Ammon's horn (tissue), 1 donor: ENCODE data around the gene NR4A1.

Source experiments
- DNase-seq: peaks from one replicate; pipeline ENCODE4 v3.0.0-alpha.2; 2016; ENCODE audit warnings: low spot score

The NR4A1 gene

GRCh38 chr12:52079576-52080402, 28.5 kb downstream of the NR4A1 start, which contains the start of gene SMIM41:
SMIM41 (plus strand) TSS chr12:52079704; CDS start chr12:52079780, 76 bp downstream.
- no peak for DNase-seq

- DNase-seq = no peak
Observed at GRCh38 chr12:52080403-52081251, 29.4 kb downstream of the NR4A1 start.

- DNase-seq = no peak
Observed at GRCh38 chr12:52081263-52081733, 30.1 kb downstream of the NR4A1 start.

DNA sequence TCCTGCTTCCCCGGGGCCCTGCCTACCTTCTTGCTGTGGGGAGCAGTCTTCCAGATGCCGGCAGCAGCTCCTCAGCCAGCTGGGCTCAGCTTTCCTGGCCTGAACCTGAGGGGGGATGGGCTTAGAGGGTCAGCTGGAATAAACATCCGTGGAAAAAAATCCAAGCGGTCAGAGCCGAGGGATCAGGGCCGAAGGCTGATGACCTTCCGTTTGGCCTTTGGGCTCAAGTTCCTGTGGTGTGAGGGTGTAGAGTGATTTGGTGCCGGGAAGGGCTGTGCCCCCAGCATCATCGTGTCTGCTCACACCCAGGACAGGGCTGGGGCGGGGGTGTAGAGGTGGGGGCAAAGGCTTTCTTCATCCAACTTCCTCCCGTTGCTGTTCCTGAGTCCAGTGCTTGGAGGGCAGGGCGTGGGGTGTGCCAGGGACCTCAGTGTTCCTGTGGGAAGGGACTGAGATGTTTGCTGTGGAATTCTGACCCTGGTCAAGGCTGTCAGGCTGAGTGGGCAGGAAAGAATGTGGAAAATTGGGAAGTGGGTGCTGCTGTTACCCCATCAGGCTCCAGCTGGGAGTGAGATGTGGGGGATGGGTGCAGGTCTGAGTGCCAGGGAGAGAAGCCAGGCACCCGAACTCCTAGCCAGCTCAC, 30.9 kb downstream of the NR4A1 start:
- no peak for DNase-seq

DNA sequence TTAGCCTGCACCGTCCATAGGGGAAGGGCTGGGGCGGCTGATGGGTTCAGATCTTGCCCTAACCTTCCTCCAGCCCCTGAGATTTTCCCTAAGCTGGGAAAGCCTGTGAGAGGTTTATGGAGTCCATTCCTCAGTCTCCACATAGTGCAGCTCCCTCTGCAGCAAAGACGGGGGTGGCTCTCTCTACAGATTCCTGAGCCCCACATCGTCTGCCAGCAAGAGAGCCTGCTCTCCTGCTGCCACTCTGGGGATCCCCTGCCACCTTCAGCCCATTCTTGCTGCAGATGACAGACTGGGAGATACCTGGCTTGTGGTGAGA, 31.4 kb downstream of the NR4A1 start:
- no peak for DNase-seq

- DNase-seq = peak; percentile 76
Observed at GRCh38 chr12:52082988-52083637, 31.9 kb downstream of the NR4A1 start.

- DNase-seq = no peak
Observed at GRCh38 chr12:52083638-52083996, 32.4 kb downstream of the NR4A1 start.

GRCh38 chr12:52084491-52085231, 33.4 kb downstream of the NR4A1 start:
- DNase-seq = no peak

DNA sequence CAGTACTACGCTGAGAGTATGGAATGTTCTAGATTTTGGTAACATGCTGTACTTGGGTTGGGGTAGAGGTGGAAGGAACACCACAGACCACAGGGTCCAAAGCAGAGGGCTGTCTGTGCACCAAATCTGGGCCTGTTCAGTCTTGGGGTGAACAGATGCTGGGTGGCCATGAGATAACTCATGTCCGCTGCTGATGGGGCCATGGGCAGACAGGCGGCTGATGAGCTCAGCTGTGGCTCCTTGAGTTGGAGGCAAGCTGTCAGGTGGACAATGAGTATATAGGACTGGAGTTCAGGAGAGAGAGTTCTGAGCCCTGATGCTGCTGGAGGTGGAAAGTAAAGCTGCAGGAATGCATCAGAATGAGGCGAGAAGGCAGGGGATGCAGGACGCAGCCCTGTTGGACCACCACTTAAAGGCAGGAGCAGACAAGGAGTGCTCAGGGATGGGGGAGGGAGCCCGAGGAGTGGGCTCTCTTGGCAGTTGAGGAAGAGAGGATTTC, 34.5 kb downstream of the NR4A1 start:
- DNase-seq = no peak

GRCh38 chr12:52086366-52086765, 35.1 kb downstream of the NR4A1 start:
- no peak for DNase-seq

DNA sequence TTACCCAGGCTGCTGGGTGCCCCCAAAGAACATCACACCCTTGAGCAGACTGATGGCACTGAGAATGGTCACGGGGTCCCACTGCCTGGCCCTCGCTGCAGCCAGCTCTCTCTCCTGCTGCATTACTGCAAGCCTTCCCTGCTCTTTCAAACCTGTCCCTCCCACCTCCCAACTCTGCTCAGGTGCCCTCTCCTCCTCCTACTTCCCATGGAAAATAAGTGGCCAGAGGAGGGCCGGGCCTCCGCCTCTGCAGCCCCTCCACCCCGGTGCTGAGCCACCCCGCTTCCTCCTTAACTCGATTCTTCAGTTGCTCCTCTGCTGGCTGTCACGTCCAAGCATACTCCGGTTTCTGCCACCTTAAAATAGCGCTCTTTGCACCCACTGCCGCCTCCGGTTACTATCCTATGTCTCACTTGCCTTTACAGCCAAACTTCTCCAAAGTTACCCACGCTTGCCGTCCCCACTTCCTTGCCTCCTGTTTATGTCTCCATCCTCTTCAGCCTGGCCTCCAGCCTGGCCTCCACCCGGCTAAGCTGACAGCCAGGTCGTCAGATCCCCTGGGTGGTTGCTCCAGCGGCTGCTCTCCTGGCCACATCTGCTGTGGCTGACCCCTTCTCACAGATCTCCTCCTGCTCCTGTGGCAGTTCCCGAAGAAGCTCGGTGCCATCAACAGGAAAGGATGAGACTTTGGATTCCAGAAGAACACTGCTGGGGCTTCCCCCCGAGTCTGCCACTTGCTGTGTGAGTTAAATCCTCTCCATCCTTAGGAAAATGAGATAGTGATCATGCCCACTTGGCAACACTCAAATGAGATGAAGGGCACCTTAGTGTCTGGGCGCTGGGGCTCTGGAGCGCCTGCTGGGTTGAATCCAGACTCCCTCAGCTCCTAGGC, 35.9 kb downstream of the NR4A1 start:
- no peak for DNase-seq

GRCh38 chr12:52087961-52088820, 36.9 kb downstream of the NR4A1 start:
- no peak for DNase-seq

DNA sequence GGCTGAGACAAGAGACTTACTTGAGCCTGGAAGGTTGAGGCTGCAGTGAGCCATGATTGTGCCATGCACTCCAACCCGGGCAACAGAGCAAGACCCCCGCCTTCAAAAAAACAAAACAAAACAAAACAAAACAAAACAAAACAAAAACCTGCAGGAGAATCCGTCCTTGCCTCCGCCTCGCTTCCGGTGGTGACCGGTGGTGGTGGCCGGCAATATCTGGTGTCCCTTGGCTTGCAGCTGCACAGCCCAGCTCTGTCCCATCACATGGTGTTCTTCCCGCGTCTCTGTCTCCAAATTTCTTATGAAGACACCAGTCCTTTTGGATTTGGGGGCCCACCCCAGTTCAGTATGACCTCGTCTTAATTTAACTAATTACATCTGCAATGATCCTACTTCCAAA, 38.2 kb downstream of the NR4A1 start:
- no peak for DNase-seq

- no peak for DNase-seq
Observed at GRCh38 chr12:52090291-52090690, 39.0 kb downstream of the NR4A1 start.

DNA sequence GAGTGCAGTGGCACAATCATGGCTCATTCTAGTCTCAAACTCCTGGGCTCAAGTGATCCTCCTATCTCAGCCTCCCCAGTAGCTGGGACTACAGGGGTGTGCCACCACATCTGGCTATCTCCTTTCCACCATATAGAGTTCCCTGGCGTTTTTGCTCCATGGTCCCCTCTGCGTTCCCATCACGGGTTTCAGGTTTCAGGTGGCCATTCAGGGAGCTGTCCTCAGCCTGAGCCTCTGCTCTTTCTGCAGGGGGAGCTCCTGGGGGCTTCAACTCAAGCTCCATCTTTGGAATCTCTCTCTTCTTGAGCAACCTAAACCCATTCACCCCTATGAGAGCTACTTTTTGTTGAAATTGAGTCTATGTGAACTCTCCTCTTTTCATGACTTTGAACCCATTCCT, 39.8 kb downstream of the NR4A1 start:
- DNase-seq = no peak

GRCh38 chr12:52091869-52092268, 40.6 kb downstream of the NR4A1 start:
- no peak for DNase-seq

DNA sequence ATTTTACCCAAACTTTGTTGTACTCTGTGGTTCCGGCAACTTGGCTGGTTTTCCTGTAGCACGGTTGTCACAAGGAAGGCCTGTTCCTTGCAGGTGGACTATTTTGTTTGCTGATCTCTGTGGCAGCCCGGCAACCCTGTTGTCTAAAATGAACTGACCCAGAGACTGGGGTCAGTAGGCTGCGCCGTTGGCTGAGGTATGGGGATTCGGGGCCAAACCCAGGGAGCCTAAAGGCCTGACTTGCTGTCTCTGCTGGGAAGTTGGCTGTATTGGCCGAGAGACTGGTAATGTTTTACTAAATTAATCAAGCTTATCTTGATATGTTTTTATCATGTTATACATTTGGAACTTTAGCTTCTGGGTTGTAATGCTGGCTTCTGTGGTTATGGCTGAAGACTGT, 42.1 kb downstream of the NR4A1 start:
- no peak for DNase-seq

GRCh38 chr12:52096332-52097044, 45.2 kb downstream of the NR4A1 start:
- DNase-seq = no peak
